ENCODE results near the gene NT5DC3. TPM values are rescaled to one million over a fixed set of nuclear protein-coding genes. Genes with fewer than 3 reads are reported as not detected.

NT5DC3 gene
- total RNA-seq, 1 donor from 2014 or later: 22.4 TPM

GRCh38 chr12:103758310-103759089, 82.5 kb downstream of the NT5DC3 start:
- FAIRE-seq (no peak), DNase-seq (ENCODE audit: low spot score in 2 of 2) (no peak)

GRCh38 chr12:103757248-103757647, 83.8 kb downstream of the NT5DC3 start:
- FAIRE-seq: no peak
- no peak for DNase-seq (ENCODE audit: low spot score in 2 of 2)

DNA sequence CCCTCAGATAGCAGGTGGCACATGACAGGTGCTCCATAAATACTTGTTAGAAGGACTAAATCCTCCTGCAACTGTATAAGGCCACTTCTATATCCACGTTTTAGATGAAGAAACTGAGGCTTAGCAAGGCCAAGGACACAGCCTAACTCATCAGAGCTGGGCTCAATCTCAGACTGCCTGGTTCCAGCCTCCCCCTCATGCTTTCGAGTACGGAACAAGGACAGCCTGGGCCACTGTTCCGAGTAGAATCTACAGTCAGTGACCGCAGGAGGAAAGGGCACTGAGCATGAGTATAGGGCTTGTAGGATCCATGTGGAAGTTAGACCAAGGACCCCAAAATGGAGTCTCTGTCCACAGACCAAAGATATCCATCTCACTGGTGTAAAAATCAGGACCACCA, 84.6 kb downstream of the NT5DC3 start:
- no peak for DNase-seq (ENCODE audit: low spot score in 2 of 2)
- no peak for FAIRE-seq

DNA sequence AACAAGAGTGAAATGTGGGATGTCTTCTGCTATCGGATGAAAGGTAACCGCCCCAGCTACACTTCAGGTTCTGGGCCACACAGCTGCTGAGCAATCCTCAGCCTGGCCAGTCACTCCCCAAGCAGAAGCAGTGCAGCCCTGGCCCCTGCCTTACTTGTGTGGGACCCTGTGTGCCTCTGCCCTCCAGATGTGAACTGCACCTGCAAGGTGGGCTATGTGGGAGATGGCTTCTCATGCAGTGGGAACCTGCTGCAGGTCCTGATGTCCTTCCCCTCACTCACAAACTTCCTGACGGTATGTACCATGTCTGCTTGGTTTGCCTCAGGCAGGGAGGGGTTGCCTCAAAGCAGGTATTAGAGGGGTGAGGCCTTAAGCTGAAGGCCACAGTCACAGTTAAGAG, 85.6 kb downstream of the NT5DC3 start:
- FAIRE-seq (no peak), DNase-seq (ENCODE audit: low spot score in 2 of 2) (no peak)

- DNase-seq (ENCODE audit: low spot score in 2 of 2) (no peak), FAIRE-seq (no peak)
Measured at GRCh38 chr12:103751600-103751999, 89.4 kb downstream of the NT5DC3 start.

DNA sequence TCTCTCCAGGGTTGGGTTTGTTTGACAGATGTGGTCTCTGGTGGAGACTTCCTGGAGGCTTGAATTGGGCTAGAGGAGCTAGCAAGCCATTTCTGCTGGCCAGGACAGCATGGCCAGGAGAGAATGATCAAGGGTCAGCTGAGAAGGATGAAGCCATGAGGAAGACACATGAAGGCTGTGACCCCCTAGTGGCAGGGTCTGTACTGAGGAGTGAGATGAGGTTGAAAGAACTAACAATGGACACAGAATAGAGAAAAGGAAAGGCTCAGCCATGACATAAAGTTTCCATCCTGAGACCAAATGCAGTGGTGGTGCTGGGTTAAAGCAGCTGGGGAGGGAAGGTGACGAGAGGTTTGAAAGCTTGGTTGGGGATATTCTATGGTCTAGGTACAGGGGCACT, 89.9 kb downstream of the NT5DC3 start:
- FAIRE-seq: no peak
- no peak for DNase-seq (ENCODE audit: low spot score in 2 of 2)

DNA sequence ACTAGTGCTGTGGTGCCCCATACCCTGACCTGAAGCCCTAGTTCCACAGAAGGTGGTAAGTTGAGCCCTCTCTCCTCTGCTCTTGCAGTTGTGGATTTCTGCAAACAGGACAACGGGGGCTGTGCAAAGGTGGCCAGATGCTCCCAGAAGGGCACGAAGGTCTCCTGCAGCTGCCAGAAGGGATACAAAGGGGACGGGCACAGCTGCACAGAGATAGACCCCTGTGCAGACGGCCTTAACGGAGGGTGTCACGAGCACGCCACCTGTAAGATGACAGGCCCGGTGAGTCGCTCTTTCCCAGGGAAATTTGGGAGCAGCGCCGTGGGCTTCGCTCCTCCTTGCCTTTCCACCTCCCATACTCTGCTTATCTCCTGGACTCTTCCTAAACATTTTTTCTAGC, 92.2 kb downstream of the NT5DC3 start:
- no peak for DNase-seq (ENCODE audit: low spot score in 2 of 2)
- no peak for FAIRE-seq

GRCh38 chr12:103748002-103748401, 93.0 kb downstream of the NT5DC3 start:
- DNase-seq (ENCODE audit: low spot score in 2 of 2) (no peak), FAIRE-seq (no peak)

GRCh38 chr12:103745962-103746361, 95.1 kb downstream of the NT5DC3 start:
- DNase-seq (ENCODE audit: low spot score in 2 of 2) (no peak), FAIRE-seq (no peak)

- FAIRE-seq (no peak), DNase-seq (ENCODE audit: low spot score in 2 of 2) (no peak)
Measured at GRCh38 chr12:103743788-103744187, 97.2 kb downstream of the NT5DC3 start.

DNA sequence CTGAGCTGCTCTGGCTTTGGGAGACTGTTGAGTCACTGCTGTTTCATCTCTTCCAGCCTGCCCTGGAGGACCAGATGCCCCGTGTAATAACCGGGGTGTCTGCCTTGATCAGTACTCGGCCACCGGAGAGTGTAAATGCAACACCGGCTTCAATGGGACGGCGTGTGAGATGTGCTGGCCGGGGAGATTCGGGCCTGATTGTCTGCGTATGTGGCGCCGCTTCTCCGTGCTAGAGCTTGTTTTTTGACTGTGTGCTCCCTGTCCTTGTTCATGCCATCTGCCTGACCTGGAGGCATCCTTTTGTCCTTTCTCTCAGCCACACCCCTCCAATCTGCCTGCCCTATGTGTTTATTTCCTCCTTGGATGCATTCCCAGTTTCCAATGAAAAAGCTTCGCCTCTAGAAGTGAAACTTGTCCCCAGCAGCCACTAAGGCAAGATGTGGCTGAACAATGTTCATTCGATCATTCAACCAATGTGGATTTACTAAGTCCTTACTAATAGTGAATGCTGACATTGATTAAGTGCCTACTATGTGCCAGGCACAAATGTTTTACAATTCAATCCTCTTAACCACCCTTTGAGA, 98.6 kb downstream of the NT5DC3 start:
- FAIRE-seq: no peak
- no peak for DNase-seq (ENCODE audit: low spot score in 2 of 2)

- no peak for FAIRE-seq
- no peak for DNase-seq (ENCODE audit: low spot score in 2 of 2)
Measured at GRCh38 chr12:103737881-103738280, 103.2 kb downstream of the NT5DC3 start.

GRCh38 chr12:103736572-103736971, 104.5 kb downstream of the NT5DC3 start:
- no peak for FAIRE-seq
- DNase-seq (ENCODE audit: low spot score in 2 of 2): no peak

GRCh38 chr12:103735291-103735690, 105.7 kb downstream of the NT5DC3 start:
- FAIRE-seq (no peak), DNase-seq (ENCODE audit: low spot score in 2 of 2) (no peak)

DNA sequence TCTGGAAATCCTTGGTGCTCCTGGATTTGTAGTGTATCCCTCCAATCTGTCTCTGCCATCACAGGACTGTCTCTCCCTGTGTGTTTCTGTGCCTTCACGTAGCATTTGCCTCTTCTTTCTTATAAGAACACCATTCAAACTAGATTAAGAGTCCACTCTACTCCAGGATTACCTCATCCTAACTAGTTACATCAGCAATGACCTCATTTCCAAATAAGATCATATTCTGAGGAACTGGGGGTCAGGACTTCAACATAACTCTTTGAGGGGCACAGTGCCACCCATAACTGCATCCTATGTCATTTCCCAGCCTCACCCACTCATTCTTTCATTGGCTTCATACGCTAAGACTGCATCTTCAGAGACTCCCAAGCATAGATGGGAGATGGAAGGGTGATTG, 106.2 kb downstream of the NT5DC3 start:
- DNase-seq (ENCODE audit: low spot score in 2 of 2) (no peak), FAIRE-seq (no peak)

- FAIRE-seq (no peak), DNase-seq (ENCODE audit: low spot score in 2 of 2) (no peak)
Measured at GRCh38 chr12:103731539-103731938, 109.5 kb downstream of the NT5DC3 start.

DNA sequence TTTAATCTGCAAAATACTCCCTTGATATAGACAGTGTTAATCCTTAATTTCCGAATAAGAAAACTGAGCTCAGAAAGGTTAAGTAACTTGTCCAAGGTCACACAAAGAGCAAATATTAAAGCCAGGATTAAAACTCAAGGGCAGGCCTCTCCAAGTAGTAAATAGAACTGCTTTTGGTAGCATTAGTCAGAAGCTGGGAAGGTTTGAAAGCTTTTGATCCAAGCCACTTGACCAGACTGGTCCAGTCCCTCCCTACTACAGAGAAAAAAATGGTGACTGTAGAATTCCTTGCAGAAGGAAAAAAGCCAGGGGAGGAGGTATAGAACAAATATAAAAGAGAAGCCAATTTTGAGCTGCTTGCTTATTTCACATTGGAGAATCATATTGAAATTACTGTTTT, 111.5 kb downstream of the NT5DC3 start:
- DNase-seq (ENCODE audit: low spot score in 2 of 2): no peak
- no peak for FAIRE-seq

DNA sequence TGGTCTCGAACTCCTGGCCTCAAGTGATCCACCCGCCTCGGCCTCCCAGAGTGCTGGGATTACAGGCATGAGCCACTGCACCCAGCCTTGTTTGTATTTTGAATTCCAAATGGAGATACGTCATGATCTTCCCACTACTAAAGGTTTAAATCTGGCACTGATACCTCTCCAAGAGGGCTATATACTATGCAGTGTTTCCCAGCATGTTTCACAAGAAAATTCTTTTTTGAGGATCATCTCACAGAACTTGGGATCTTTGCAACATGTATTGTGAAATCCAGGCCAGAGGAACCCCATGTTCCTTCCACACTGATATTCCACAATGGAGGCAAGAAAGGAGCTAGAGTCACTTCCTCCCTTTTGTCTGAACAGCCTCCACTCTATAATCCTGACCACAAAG, 112.7 kb downstream of the NT5DC3 start:
- DNase-seq (ENCODE audit: low spot score in 2 of 2): no peak
- no peak for FAIRE-seq

DNA sequence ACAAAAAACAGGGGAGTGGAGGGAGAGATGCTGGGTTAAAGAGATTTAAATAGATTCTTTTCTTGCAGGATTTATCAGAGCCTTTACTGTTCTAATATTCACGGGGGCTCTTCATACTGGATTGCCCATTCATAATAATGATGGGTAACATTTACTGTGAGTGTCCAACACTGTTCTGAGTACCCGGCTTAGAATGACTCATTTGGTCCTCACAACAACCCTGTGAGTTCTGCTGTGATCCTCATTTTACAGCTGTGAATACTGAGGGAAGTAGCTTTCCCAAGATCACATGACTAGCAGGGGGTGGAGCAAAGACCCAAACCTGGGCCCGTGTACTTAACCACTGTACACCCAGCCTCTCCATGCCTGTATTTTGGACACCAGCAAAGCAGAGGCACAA, 113.4 kb downstream of the NT5DC3 start:
- DNase-seq (ENCODE audit: low spot score in 2 of 2) (no peak), FAIRE-seq (no peak)

GRCh38 chr12:103725398-103725797, 115.6 kb downstream of the NT5DC3 start:
- no peak for DNase-seq (ENCODE audit: low spot score in 2 of 2)
- no peak for FAIRE-seq
